GM21619 (cell line): ENCODE results near the gene MET.

Source experiments
- ATAC-seq: cut with Tn5 transposase; IDR thresholded peaks from one replicate; pipeline ENCODE4 v1.9.1; 2021; ENCODE audit not compliant: unreplicated experiment

MET gene

DNA sequence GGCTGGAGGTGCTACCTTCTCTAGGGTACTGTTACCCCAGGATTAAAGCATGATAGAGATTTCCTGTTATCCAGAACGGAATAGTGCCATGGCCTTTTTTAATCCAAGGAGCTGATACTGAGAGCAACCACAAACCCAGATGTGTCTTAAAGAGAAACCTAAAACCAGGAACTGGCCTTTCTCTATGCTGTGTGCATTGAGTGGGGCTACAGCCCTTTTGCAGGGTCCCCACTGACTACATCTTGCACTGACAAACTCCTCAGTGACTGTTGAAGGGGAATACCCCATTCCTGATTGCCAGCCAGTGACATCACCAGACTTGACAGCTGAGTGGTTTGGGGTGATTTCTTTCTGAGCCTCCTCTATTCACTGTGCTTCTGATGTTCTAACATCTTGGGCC is 108.5 kb downstream of the MET start:
- ATAC-seq = peak; percentile 27

DNA sequence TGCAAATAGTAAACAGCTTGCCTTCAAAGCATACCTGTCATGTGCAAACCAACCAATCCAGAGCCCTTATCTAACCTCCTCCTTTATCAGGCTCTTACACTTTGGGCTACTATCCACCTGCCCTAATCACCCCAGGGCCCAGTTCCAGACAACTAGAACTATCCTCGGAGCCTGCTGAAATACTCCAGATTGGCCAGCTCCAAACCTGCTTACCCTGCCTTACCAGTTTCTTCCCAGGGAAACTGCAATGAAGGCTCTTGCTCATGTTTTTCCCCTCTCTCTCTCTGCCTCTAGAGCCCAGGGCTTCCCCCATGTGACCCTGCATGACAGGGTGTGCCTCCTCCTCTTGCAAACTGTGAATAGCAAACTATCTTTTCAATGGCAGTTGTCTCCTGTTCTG is 109.0 kb downstream of the MET start:
- ATAC-seq = peak; percentile 4

DNA sequence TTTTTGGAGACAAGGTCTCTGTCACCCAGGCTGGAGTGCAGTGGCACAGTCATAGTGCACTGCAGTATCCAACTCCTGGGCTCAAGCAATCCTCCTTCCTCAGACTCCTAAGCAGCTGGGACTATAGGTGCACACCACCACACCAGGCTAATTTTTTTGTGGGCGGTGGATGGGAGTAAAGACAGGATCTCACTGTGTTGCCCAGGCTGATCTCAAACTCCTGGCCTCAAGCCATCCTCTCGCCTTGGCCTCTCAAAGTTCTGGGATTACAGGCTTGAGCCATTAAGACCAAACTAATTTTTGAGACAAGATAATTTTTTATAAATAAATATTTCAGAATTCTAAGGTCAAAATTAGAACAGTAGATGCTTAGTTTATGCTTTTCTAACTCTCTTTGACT is 109.6 kb downstream of the MET start:
- no peak for ATAC-seq

DNA sequence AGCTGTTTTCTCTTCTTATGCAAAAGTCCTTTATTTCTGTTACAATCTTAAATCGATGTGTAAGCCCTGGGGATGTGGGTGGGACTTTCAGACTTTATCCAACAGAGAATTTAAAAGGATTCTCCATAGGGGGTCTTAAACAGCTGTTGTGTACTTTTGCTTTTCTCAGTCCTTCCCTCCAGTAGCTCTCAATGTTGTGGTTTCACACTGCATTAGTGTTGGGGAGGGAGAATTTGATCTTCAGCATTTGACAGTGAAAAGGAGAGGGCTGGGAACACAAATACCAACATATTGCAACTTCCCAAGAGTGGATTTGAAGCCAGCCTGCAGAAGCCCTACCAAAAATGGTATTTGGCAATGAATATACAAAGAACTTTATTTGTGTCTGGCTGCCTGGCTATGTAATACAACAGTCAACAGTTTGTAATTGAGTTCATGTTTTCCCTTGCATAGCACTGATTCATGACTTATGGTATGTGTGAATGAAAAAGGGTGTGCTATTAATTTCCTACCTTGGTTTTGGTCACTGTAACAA is 110.2 kb downstream of the MET start:
- no peak for ATAC-seq

DNA sequence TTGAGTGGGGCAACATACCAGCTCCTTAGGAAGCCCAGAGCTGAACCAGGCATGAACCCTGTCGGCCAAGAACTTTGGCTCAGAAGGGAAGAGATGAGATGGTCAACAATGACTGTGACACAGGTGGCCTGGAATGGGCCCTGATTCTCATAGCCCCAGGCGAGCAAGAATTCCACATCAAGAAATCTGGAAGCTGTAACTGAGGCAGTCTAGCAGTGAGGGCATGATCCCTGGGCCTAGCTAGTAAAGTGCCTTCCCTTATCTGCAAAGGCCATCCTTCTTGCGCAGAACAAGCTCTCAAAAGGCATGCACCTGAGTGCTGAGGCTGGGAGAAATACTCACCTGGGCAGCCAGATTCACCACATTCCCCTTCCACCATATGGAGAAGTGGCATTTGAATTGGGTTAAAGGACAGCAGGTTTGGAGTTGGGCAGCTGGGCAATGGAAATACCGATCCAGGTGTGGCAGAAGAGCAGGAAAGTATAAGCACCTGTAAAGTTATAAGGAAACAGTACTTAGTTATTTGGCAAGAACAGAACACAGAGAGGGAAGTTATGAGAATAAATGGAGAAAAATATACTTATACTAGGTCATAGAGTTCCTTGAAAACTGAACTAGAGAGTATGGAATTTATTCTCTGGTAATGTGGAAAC is 111.8 kb downstream of the MET start:
- no peak for ATAC-seq

DNA sequence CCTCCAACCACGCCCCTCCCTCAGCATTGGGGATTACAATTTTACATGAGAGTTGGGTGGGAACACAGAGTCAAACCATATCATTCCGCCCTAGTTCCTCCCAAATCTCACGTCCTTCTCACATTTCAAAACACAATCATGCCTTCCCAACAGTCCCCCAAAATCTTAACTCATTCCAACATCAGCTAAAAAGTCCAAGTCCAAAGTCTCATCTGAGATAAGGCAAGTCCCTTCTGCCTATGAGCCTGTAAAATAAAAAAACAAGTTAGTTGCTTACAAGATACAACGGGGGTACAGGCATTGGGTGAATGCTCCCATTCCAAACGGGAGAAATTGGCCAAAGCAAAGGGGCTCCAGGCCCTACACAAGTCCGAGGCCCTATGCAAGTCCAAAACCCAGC is 112.7 kb downstream of the MET start:
- no peak for ATAC-seq

DNA sequence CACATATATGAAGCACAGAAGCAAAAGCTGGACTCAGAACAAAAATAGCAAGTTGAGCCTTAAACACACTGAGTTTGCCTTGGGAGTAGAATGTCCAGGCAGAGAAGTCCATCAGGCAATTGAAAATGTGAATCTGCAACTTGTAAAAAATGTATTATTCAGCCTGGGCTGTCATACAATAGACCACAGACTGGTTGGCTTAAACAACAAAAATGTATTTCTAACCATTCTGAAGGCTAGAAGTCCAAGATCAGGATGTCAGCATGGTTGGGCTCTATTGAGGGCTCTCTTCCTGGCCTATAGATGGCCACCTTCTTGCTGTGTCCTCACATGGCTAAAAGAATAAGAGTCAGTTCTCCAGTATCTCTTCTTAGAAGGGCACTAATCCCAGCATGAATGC is 113.8 kb downstream of the MET start:
- ATAC-seq = no peak

DNA sequence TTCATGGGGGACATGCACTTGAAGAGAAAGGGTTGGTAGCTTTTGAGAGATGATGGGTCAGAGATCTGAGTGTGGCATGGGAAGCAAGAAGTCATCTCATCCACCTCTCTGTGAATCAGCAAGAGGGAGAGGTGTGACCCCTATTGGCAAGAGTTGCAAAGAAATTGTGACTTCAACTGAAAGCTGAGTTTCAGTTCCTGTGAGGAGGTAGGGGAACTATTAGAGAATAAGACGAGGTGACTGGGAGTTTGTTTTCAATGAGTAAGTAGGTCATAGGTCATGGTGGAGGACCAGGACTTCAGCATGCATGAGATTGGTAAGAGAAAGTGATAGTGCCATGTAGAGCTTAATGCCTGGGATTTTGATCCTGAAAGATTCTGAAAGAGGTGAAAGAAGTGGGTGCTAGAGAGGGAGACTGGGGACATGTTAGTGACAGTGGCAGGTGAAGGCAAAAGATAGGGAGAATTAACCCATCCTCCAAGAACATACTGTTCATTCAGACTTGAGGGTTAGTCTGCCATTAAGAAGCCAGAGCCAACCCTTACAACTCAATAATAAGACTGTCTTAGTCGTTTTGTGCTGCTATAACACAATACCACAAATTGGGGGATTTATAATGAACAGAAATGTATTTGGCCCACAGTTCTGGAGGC is 114.9 kb downstream of the MET start:
- peak; percentile 100 for ATAC-seq

DNA sequence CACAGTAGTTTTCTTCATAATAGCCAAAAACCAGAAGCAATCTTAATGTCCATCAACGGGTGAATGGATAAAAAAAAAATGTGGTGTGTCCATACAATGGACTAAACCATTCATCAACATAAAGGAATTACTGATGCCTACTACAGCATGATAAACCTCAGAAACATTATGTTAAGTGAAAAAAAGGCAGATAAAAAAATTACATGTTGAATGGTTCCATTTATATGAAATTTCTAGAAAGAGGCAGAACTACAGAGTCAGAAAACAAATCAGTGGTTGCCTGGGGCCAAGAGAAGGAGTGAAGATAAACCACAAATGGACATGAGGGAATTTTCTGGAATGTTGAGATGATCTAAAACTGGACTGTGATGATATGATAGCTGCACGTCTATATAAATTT is 115.9 kb downstream of the MET start:
- no peak for ATAC-seq

DNA sequence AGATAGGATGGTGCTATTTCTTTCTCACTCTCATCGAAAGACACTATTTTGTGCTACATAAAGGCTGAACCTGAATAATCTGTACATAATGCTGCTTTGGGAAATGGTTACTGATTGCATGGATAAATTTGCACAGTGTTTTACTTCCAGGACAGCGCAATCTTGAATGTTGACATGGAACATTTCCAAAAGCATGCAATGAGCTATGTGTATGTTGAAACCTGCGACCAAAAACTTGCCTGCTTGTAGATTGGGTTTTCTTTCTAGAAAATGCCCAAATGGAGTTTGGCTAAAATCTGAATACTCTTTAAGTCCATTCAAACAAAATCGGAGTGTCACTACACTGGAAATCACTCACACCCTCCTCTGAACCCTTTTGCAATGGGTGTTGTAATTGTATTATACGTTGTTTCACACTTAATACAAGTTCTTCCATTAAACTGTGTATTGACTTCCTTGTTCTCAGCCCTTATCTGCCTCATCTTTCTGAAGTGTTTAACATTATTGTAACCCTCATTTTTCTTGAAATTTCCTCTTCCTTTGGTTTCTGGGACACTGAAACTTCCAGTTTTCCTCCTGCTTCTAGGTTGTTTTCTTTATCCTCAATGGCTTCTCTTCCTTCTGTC is 116.7 kb downstream of the MET start:
- ATAC-seq = no peak

DNA sequence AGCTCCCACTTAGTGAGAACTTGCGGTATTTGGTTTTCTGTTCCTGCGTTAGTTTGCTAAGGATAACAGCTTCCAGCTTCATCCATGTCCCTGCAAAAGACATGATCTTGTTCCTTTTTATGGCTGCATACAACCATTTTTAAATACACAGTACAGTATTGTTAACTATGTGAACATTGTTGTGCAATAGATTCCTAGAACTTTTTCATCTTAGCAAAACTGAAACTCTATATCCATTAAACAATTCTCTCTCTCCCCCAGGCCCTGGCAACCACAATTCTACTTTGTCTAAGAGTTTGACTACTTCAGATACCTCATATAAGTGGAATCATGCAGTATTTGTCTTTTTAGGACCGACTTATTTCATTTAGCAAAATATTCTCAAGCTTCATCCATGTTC is 118.0 kb downstream of the MET start:
- ATAC-seq = no peak

DNA sequence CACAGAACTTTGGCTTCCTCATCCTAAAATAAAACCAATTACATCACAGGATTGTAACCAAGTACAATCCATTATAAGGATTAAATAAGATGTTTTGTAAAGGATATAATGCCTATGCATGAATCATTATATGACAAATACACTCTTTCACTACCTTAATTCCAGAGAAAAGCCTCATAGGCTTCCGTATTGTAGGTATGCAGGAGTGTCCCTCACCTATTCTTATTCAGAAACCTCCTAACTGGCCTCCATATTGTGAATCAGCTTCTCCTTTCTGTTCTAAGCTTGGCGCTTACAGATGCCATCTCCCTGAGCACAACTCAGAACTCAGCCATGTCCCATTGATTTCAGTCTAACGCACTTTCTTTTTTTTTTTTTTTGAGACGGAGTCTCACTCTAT is 120.8 kb downstream of the MET start:
- ATAC-seq = no peak

DNA sequence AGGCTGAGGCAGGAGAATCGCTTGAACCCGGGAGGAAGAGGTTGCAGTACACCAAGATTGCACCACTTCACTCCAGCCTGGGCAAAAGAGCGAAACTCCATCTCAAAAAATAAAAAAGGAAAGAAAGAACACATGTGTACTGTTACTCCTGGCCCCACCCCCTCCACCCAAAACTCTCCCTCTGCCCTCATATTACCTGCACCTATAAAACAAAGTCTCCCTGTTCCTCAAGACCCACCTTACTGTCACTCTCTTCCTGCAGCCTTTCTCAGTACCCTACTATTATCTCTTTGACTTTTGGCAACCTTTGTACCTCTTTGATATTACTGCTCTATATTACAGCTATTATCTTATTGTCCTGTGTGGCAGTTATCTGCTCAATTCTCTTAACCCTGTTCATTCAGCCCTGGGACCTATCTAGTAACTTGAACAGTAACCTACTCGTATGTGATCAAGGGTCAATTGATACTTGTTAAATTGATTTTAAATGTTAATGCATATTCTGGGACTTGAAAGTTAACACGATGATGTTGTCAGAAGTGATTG is 121.9 kb downstream of the MET start:
- no peak for ATAC-seq

DNA sequence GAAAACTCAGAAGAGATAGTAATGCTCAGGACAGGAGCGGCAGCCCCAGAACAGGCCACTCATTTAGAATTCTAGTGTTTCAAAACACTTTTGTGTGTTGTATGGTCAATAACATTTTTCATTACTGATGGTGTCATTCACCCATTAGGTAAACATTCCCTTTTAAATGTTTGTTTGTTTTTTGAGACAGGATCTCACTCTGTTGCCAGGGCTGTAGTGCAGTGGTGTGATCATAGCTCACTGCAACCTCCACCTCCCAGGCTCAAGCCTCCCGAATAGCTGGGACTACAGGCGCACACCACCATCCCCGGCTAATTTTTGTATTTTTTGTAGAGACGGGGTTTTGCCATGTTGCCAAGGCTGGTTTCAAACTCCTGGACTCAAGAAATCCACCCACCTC is 124.5 kb downstream of the MET start:
- ATAC-seq = no peak

DNA sequence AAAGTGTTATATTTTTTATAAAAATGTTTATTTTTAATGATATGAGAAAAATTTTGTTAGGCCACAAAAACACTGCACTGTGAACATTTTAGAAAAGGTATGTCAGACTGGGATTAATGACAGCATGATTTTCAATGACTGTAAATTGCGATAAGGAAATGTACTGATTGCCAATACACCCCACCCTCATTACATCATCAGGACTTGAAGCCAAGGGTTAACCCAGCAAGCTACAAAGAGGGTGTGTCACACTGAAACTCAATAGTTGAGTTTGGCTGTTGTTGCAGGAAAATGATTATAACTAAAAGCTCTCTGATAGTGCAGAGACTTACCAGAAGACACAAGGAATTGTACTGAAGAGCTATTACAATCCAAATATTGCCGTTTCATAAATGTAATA is 125.6 kb downstream of the MET start:
- no peak for ATAC-seq

DNA sequence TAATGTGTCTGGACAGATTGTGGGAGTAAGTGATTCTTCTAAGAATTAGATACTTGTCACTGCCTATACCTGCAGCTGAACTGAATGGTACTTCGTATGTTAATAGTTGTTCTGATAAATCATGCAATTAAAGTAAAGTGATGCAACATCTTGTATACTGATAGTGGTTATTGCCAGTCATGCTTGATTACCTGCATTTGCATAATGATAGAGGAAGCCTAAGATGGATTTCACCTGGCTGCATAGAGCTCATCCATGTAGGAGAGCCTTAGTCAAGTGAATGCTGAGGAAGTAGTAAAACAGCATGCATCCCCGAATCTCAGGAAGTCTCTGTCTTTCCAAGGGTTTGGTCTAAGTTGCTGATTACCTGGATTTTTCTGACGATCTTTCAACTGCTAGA is 126.2 kb downstream of the MET start:
- no peak for ATAC-seq

DNA sequence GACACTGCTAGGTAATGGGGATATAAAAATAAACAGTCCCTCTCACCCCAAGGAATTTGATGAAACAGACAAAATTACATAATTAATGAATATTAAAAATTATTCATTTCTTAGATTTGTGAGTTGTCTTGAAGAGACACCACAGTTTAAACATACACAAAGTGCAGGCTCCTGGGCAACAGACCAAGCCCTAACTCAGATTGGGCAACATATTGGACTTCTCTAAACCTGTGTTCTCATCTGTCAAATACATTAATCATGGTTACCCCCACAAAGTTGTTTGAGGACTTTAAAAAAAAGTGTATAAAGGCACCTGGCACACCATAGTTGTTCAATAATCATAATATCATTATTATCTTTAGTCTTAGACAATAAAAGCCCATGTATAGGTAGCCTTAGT is 127.9 kb downstream of the MET start:
- ATAC-seq = no peak

DNA sequence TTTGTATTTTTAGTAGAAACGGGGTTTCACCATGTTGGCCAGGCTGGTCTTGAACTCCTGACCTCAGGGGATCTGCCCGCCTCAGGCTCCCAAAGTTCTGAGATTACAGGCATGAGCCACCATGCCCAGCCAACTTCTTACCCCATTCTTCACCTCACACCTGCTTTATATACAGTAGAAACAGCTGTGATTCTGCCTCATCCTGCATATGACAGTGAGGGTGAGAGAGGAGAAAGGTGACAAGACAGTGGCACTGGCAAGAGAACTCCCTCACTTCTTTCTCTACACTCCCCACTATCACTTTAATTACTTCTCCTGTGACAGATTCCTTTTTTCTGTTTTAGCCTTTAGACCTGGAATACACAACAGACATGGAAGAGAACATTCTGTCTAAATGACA is 128.6 kb downstream of the MET start:
- ATAC-seq = no peak

DNA sequence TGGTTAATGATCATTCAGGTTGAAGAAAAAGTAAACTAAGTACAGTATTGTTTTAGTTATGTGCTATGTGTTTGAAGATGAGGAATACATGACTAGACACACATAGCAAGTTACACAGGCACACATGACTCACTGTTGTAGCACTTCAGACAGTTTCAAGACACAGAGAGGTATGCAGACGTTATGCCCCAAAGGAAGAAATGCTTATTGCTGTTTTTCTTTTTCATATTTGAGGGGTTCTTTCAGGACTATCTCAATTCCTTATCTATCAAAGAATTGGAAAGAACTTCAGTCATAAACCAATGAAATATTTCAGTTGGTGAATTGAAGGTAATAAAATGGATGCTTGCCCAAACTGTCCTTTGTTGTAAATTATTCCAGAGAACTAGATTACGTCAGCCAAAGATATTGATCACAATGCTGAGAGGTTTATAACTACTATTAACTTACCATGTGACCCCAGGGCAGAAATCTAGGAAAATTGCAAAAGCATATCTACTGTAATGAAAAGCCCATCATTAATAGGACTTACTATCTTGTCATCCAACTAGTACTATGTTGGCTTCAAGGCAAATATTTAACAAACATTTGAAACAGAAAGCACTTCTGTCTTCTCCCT is 129.2 kb downstream of the MET start:
- no peak for ATAC-seq

DNA sequence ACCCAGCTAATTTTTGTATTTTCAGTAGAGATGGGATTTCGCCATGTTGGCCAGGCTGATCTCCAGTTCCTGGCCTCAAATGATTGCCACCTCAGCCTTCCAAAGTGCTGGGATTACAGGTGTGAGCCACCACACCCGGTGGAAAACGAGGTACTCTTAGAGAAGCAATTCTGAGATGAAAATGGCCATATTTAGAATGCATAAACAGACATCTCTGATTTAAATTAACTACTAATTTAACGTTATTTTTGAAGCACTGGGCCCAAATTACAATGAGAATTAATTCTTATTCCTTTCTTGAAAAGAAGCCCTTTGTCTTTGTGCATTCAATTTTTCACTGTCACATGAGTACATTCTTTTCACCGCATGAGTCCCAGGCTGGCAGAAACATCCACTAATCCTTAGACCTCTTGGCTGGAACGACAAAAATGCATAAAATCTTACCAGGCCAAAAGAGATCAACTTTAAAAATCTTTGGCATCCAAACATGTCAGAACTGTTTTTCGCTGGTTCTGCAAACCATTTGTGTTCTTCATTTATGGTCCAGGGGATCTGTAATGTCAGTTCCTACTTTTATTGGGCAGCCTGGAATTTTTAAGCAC is 130.2 kb downstream of the MET start:
- no peak for ATAC-seq

DNA sequence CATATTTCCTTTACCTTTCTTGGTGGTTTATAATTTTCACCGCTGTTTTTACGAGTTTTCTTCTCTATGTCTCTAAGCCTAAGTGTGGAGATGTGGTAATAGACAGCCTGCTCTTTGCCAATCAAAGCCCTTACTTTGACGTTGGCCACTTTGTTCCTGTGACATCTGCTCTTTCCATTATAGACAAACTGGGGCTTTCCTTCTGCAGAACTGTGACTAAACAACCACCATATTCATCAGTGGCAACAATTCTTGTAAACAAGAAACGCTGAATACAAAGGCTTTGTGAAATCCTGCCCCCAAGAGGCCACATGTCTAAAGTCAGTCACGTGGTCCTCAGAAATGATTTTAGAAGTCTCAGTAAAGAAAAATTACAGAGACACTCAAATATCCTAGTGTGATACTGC is 130.8 kb downstream of the MET start:
- peak; percentile 79 for ATAC-seq
